GM19099 (cell line): ENCODE results near the gene PCTP.

Experiments used
- POLR2A ChIP-seq: IDR thresholded peaks from 3 replicates; pipeline ENCODE4 v1.6.1; 2011; ENCODE audit warnings: low read depth; ENCODE audit not compliant: insufficient read length; ENCODE audit errors: extremely low read depth

PCTP gene

GRCh38 chr17:55825213-55825612, 74.4 kb downstream of the PCTP start:
- no peak for TF ChIP-seq POLR2A
